Thymus (tissue), 11 donors: Measurements from ENCODE around the gene TEX19. TPM values are rescaled to one million over a fixed set of nuclear protein-coding genes. Genes with fewer than 3 reads are reported as not detected.

ENCODE experiments used
- DNase-seq, 9 donors: peaks; one replicate each; pipeline ENCODE4 v3.0.0-alpha.2; 2013; ENCODE audit warnings: low spot score in 9 of 9, low read depth in 6 of 9, missing footprints in 1 of 9
- H3K27ac ChIP-seq, 2 donors: one replicate each; pipeline ENCODE4 v1.5.1; 2013; ENCODE audit warnings: control low read depth in 1 of 2, low read depth in 1 of 2, low read length in 1 of 2, mild to moderate bottlenecking in 1 of 2, moderate library complexity in 1 of 2
- H3K27me3 ChIP-seq, 2 donors: one replicate each; pipeline ENCODE4 v1.5.1; 2013; ENCODE audit warnings: low read length in 1 of 2; ENCODE audit not compliant: control insufficient read depth in 2 of 2, insufficient read depth in 1 of 2
- H3K36me3 ChIP-seq, 2 donors: one replicate each; pipeline ENCODE4 v1.5.1; 2013; ENCODE audit warnings: low read length in 1 of 2, mild to moderate bottlenecking in 1 of 2, moderate library complexity in 1 of 2; ENCODE audit not compliant: control insufficient read depth in 2 of 2, insufficient read depth in 2 of 2
- H3K4me1 ChIP-seq, 2 donors: one replicate each; pipeline ENCODE4 v1.5.1; 2013; ENCODE audit warnings: low read length in 2 of 2; ENCODE audit not compliant: control insufficient read depth in 2 of 2, insufficient read depth in 2 of 2
- H3K4me3 ChIP-seq, 2 donors: one replicate each; pipeline ENCODE4 v1.5.1; 2013; ENCODE audit warnings: low read length in 2 of 2, control low read depth in 1 of 2, mild to moderate bottlenecking in 1 of 2
- H3K9me3 ChIP-seq, 2 donors: one replicate each; pipeline ENCODE4 v1.5.1; 2013; ENCODE audit warnings: low read length in 1 of 2, mild to moderate bottlenecking in 1 of 2; ENCODE audit not compliant: control insufficient read depth in 2 of 2, insufficient read depth in 1 of 2
- WGBS: extraction: QIAGEN DNeasy Blood & Tissue Kit; methylation state at CpG from one replicate; pipeline ENCODE4 v1.1.7; 2013; 5-methylcytosine and 5-hydroxymethylcytosine counted together
- polyA plus RNA-seq: library from polyadenylated mRNA; stranded (reverse); fragments of 200-250 nt; gene quantifications from one replicate; pipeline ENCODE4 v1.2.3, GENCODE V29; 2013
- total RNA-seq: library from RNA; stranded (reverse); fragments of 120-200 nt; gene quantifications from one replicate; pipeline ENCODE4 v1.2.4, GENCODE V29; 2013
- donor health status: healthy.

Gene TEX19
- total and polyA plus RNA-seq, 2 donors, result 0.02 to 0.57 TPM

DNA sequence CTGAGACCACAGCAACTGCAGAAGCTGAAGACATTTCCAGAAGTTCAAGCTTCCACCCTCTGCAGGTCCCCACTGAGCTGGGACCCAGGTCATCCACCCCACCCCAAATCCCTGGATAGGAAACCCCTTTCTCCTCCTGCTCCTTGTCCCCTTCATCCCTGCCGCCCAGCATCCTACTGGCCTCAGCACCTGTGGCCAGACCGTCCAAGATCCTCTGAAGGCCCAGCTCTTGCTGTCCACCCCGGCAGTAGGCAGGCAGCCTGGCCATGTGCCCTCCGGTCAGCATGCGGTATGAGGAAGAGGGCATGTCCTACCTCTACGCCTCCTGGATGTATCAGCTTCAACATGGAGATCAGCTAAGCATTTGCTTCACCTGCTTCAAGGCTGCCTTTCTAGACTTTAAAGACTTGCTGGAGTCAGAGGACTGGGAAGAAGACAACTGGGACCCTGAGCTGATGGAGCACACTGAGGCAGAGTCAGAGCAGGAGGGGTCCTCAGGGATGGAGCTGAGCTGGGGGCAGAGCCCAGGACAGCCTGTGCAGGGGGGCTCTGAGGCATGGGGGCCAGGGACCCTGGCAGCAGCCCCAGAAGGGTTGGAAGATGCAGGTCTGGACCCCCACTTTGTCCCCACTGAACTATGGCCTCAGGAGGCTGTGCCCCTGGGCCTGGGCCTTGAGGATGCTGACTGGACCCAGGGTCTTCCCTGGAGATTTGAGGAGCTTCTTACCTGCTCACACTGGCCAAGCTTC lies 3.0 kb downstream of the TEX19 start:
- H3K36me3 ChIP-seq, result no peaks in the 10 kb centered on the region
- WGBS, result 98% methylated on average over 6 of the region's 6 CpGs
- H3K27ac ChIP-seq, result no peak overlapping the region
- H3K27me3 ChIP-seq, result peaks cover 0 to 13% of the 10 kb centered on the region in 2 donors
- H3K4me1 ChIP-seq, result peaks cover 3 to 20% of the 10 kb centered on the region in 2 donors
- no peak for DNase-seq
- H3K4me3 ChIP-seq, result no peak overlapping the region
- peaks cover 0 to 5% of the 10 kb centered on the region in 2 donors for H3K9me3 ChIP-seq

GRCh38 chr17:82365606-82366295 lies 6.7 kb downstream of the TEX19 start:
- Histone ChIP-seq H3K36me3 (no peaks in the 10 kb centered on the region), H3K4me3 (no peak overlapping the region), H3K9me3 (no peaks in the 10 kb centered on the region), H3K27ac (no peak overlapping the region), H3K27me3 (peaks cover 8 to 22% of the 10 kb centered on the region in 2 donors), H3K4me1 (peaks cover 0 to 7% of the 10 kb centered on the region in 2 donors)
- DNase-seq, result no peak
- WGBS, result 90% methylated on average over 6 of the region's 6 CpGs

DNA sequence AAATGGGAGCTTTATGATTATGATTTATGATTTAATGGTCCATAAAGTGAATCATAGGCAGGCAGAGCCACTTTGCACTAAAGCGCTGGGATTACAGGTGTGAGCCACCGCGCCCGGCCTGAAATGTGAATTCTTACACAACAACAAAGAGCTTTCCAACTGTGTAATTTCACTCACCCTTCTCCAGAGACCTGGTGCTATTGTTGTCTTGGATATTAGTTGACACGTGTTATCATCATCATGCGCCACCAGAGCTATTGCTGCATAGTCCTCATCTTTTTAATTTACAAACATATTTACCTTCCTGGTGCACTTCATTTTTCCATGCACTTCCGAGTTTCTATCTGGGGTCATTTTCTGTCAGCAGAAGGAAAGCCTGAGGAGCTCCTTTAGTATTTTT lies 7.7 kb downstream of the TEX19 start:
- no peaks in the 10 kb centered on the region for H3K36me3 ChIP-seq
- H3K4me3 ChIP-seq, result no peak overlapping the region
- H3K27me3 ChIP-seq, result peaks cover 18 to 32% of the 10 kb centered on the region in 2 donors
- no peaks in the 10 kb centered on the region for H3K9me3 ChIP-seq
- peaks cover 0 to 10% of the 10 kb centered on the region in 2 donors for H3K4me1 ChIP-seq
- DNase-seq, result no peak
- 94% methylated on average over 7 of the region's 7 CpGs for WGBS
- no peak overlapping the region for H3K27ac ChIP-seq

- no peaks in the 10 kb centered on the region for H3K36me3 ChIP-seq
- peaks cover 29 to 41% of the 10 kb centered on the region in 2 donors for H3K27me3 ChIP-seq
- no peak for DNase-seq
- WGBS, result 94% methylated on average over 14 of the region's 14 CpGs
- peaks cover 0 to 13% of the 10 kb centered on the region in 2 donors for H3K4me1 ChIP-seq
- no peaks in the 10 kb centered on the region for H3K9me3 ChIP-seq
- H3K27ac ChIP-seq, result no peak overlapping the region
- no peak overlapping the region for H3K4me3 ChIP-seq
These were observed 8.9 kb downstream of the TEX19 start for GRCh38 chr17:82367724-82368524.

- H3K9me3 ChIP-seq, result no peaks in the 10 kb centered on the region
- no peak overlapping the region for H3K4me3 ChIP-seq
- peaks cover 41 to 54% of the 10 kb centered on the region in 2 donors for H3K27me3 ChIP-seq
- H3K36me3 ChIP-seq, result no peaks in the 10 kb centered on the region
- DNase-seq, result no peak
- no peak overlapping the region for H3K27ac ChIP-seq
- H3K4me1 ChIP-seq, result peaks cover 0 to 13% of the 10 kb centered on the region in 2 donors
- whole genome bisulfite sequencing, result 93% methylated on average over 7 of the region's 7 CpGs
These were observed 10.2 kb downstream of the TEX19 start for GRCh38 chr17:82369211-82369610.

- H3K36me3 ChIP-seq, result no peaks in the 10 kb centered on the region
- H3K27me3 ChIP-seq, result peaks cover 56 to 69% of the 10 kb centered on the region in 2 donors
- peak overlapping the region in 1 of 2 donors; percentile 5 for H3K4me3 ChIP-seq
- 29% methylated on average over 38 of the region's 38 CpGs for WGBS
- H3K9me3 ChIP-seq, result no peaks in the 10 kb centered on the region
- peaks cover 0 to 13% of the 10 kb centered on the region in 2 donors for H3K4me1 ChIP-seq
- H3K27ac ChIP-seq, result no peak overlapping the region
- DNase-seq, result no peak
These were observed 11.7 kb downstream of the TEX19 start for GRCh38 chr17:82370471-82371332.

GRCh38 chr17:82371333-82372248 lies 12.5 kb downstream of the TEX19 start, which contains the start of gene UTS2R:
TSS of gene UTS2R (plus strand) at chr17:82371765. CDS start at chr17:82374325, 2,560 bp downstream.
- WGBS, result 5% methylated on average over 109 of the region's 109 CpGs
- no peak within 1 kb of the TSS for H3K27ac ChIP-seq
- DNase-seq, result no peak
- H3K9me3 ChIP-seq, result no peaks in the 10 kb centered on the region
- peaks cover 62 to 78% of the 10 kb centered on the region in 2 donors for H3K27me3 ChIP-seq
- H3K36me3 ChIP-seq, result no peaks in the 10 kb centered on the region
- H3K4me3 ChIP-seq, result peak within 1 kb of the TSS in 1 of 2 donors; percentile 5
- H3K4me1 ChIP-seq, result peaks cover 0 to 13% of the 10 kb centered on the region in 2 donors
